Endothelial cell of umbilical vein (primary cell): ENCODE results near the gene REEP3. TPM values are rescaled to one million over a fixed set of nuclear protein-coding genes. Genes with fewer than 3 reads are reported as not detected.
"Not testable (repeated sequence)": the region's sequence is repeated elsewhere in the genome, so short reads cannot be mapped to it uniquely, and the experiment has no call there.

Source experiments
- BruUV-seq: library from RNA; stranded (reverse); fragments of 400-500 nt; replicated peaks from 2 replicates; lab custom pipeline; 2021; lab: Mats Ljungman, UMichigan
- CTCF ChIA-PET: fragments of 300-600, 350-600 bp; sonication (Branson Sonifier 250); formaldehyde crosslinking; loops from one replicate; lab custom pipeline; 2021; ENCODE audit warnings: antibody characterized with exemption, inconsistent platforms; lab: Charles Lee
- POLR2A ChIA-PET: fragments of 300-600, 350-600 bp; sonication (Branson Sonifier 250); formaldehyde crosslinking; loops from one replicate; lab custom pipeline; 2021; ENCODE audit warnings: antibody characterized with exemption, inconsistent platforms; lab: Charles Lee
- DNase-seq: peaks from one replicate; pipeline ENCODE4 v3.0.0-alpha.2; 2011; ENCODE audit warnings: low read depth, low spot score
- FAIRE-seq: peaks from 2 replicates; lab custom pipeline; 2011; peaks lifted over from hg19 to GRCh38; lab: Jason Lieb, UNC
- H2AFZ ChIP-seq: 2 replicates; pipeline ENCODE4 v1.6.0; 2012; ENCODE audit warnings: low read depth, low read length, control low read depth, inconsistent platforms
- H3K27ac ChIP-seq: 2 replicates; pipeline ENCODE4 v1.5.1; 2011; ENCODE audit warnings: low read depth, mild to moderate bottlenecking, control low read depth, low read length, moderate library complexity; ENCODE audit not compliant: insufficient read depth
- H3K27me3 ChIP-seq, 2 experiments: 2 replicates each; pipeline versions ENCODE4 v1.6.0 to v1.6.1; 2011; ENCODE audit warnings: low read length in 2 of 2, mixed read lengths in 1 of 2; ENCODE audit not compliant: control insufficient read depth in 2 of 2, insufficient read depth in 2 of 2
- H3K36me3 ChIP-seq, 2 experiments: 2 replicates in 1 of 2; 3 replicates in 1 of 2; pipeline ENCODE4 v1.5.1; 2011; ENCODE audit warnings: low read length in 2 of 2, mild to moderate bottlenecking in 1 of 2, moderate library complexity in 1 of 2; ENCODE audit not compliant: control insufficient read depth in 2 of 2, insufficient read depth in 2 of 2; ENCODE audit errors: extremely low read depth in 1 of 2
- H3K4me1 ChIP-seq: 3 replicates; pipeline ENCODE4 v1.5.1; 2011; ENCODE audit warnings: mild to moderate bottlenecking, low read length; ENCODE audit not compliant: control insufficient read depth, insufficient read depth; ENCODE audit errors: extremely low read depth
- H3K4me2 ChIP-seq: 2 replicates; pipeline ENCODE4 v1.6.1; 2011; ENCODE audit warnings: low read length, control low read depth, mixed read lengths; ENCODE audit not compliant: insufficient read depth
- H3K4me3 ChIP-seq, 3 experiments: fragments of 200-600 bp in 1 of 3; sonication (generic), shearing (Covaris generic) in 1 of 3; replicated peaks in 1 of 3; 2 replicates each; pipeline ENCODE4 v1.5.1; 2011 to 2016; ENCODE audit warnings: control low read depth in 3 of 3, low read length in 3 of 3, mild to moderate bottlenecking in 2 of 3, inconsistent platforms in 1 of 3, low read depth in 1 of 3, moderate library complexity in 1 of 3; ENCODE audit not compliant: insufficient read depth in 1 of 3
- H3K79me2 ChIP-seq: 2 replicates; pipeline ENCODE4 v1.6.0; 2012; ENCODE audit warnings: low read length, inconsistent platforms; ENCODE audit not compliant: control insufficient read depth, insufficient read depth
- H3K9ac ChIP-seq: replicated peaks from 2 replicates; pipeline ENCODE3; 2011; ENCODE audit warnings: low read length, control low read depth; ENCODE audit not compliant: insufficient read depth; ENCODE audit errors: extremely low read depth
- H3K9me1 ChIP-seq: replicated peaks from 3 replicates; pipeline ENCODE4 v1.6.0; 2011; ENCODE audit warnings: mild to moderate bottlenecking, low read length; ENCODE audit not compliant: control insufficient read depth, insufficient read depth; ENCODE audit errors: extremely low read depth
- H3K9me3 ChIP-seq: replicated peaks from 2 replicates; pipeline ENCODE4 v1.5.1; 2012; ENCODE audit warnings: low read length, inconsistent platforms; ENCODE audit not compliant: control insufficient read depth, insufficient read depth
- H4K20me1 ChIP-seq: replicated peaks from 2 replicates; pipeline ENCODE3; 2011; ENCODE audit warnings: mild to moderate bottlenecking, low read length; ENCODE audit not compliant: control insufficient read depth, insufficient read depth; ENCODE audit errors: extremely low read depth
- EZH2 ChIP-seq: IDR thresholded peaks from 2 replicates; pipeline ENCODE4 v1.6.1; 2012; ENCODE audit warnings: borderline replicate concordance, low read depth, mild to moderate bottlenecking, moderate library complexity, low read length, inconsistent platforms; ENCODE audit not compliant: severe bottlenecking
- FOS ChIP-seq: IDR thresholded peaks from 2 replicates; pipeline ENCODE4 v1.6.1; 2011; ENCODE audit warnings: mild to moderate bottlenecking, low read length, moderate library complexity, borderline replicate concordance; ENCODE audit not compliant: insufficient read depth
- GATA2 ChIP-seq: IDR thresholded peaks from 2 replicates; pipeline ENCODE4 v1.7.0; 2011; ENCODE audit warnings: low read depth, mild to moderate bottlenecking, moderate library complexity, mixed read lengths, low read length; ENCODE audit not compliant: insufficient read length, insufficient read depth
- JUN ChIP-seq: IDR thresholded peaks from 2 replicates; pipeline ENCODE4 v1.6.1; 2011; ENCODE audit warnings: borderline replicate concordance, low read depth; ENCODE audit not compliant: insufficient read length, insufficient read depth
- MYC ChIP-seq: IDR thresholded peaks from one replicate; pipeline ENCODE4 v1.6.1; 2011; ENCODE audit warnings: mild to moderate bottlenecking, low read depth, low read length
- POLR2A ChIP-seq: IDR thresholded peaks from 2 replicates; pipeline ENCODE4 v1.6.1; 2012; ENCODE audit warnings: low read depth, mild to moderate bottlenecking, control low read depth, low read length
- POLR2AphosphoS5 ChIP-seq: IDR thresholded peaks from 2 replicates; pipeline ENCODE4 v1.6.1; 2012; ENCODE audit warnings: low read depth, mild to moderate bottlenecking, control low read depth, low read length, moderate library complexity; ENCODE audit not compliant: insufficient read depth
- dilution Hi-C: fragments of 300-500 bp; cut with MboI; formaldehyde crosslinking; loops from one replicate; pipeline ENCODE4 v1.15.0; 2019; ENCODE audit warnings: low sequenced_read_pairs; ENCODE audit not compliant: extremely low pct_ligation_motif_present
- intact Hi-C: fragments of 100-400 bp; cut with micrococcal nuclease; formaldehyde crosslinking; loops from one replicate; pipeline ENCODE4 v1.10.0; 2022
- polyA plus RNA-seq, 4 experiments: library from polyadenylated mRNA; depleted of rRNA in 3 of 4; stranded (reverse) in 3 of 4; unstranded in 1 of 4; fragments of >200 nt; gene quantifications; 2 replicates each; pipeline versions ENCODE4 v1.2.1 to v1.2.3, GENCODE V29; 2011 to 2012; ENCODE audit warnings: missing spikeins in 1 of 4
- total RNA-seq: library from RNA; stranded (reverse); gene quantifications from 2 replicates; pipeline ENCODE4 v1.2.3, GENCODE V29; 2021
- TF ChIP-seq, protein P1 (sequence below): IDR thresholded peaks from 2 replicates; pipeline ENCODE4 v1.6.1; 2011; ENCODE audit not compliant: insufficient read depth, insufficient read length
- TF ChIP-seq, protein P2 (sequence below), 2 donors: IDR thresholded peaks; 1 replicate in 1 of 2; 2 replicates in 1 of 2; pipeline ENCODE4 v1.5.1; 2011; ENCODE audit warnings: low read length in 2 of 2, mild to moderate bottlenecking in 2 of 2, moderate library complexity in 2 of 2, control low read depth in 1 of 2, inconsistent platforms in 1 of 2, low read depth in 1 of 2; ENCODE audit not compliant: insufficient read depth in 1 of 2; ENCODE audit errors: extremely low read depth in 1 of 2

REEP3 gene
- total and polyA plus RNA-seq, 2 donors (not counting 3 experiments of a cell fraction or from before 2014, with no cell fraction given): 12.3 to 48.3 TPM

DNA sequence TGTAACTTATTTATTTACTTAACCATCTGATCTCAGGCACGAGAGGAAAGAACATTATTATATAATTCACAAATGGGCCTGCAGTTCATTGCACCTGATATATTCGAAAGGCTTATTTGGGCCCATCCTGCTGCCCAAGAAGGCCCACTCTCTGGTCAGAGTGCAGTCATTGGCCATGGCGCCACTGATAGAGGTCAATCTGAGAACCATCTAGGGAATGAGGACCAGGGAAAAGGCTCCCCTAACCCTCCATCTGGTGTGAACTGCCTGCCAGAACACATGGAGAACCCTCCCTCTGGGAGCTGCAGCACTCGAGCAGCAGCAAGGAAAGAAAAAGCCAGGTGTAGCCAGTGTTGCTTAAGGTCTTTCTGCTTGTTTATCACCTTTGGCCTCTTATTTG is 136.6 kb downstream of the REEP3 start:
- Histone ChIP-seq H3K9ac (no peak overlapping the region), H3K9me1 (no peaks in the 10 kb centered on the region), H4K20me1 (no peaks in the 10 kb centered on the region), H3K79me2 (no peaks in the 10 kb centered on the region), H3K4me1 (no peaks in the 10 kb centered on the region), H3K36me3 (no peaks in the 10 kb centered on the region), H3K4me2 (no peak overlapping the region), H3K27ac (no peak overlapping the region), H2AFZ (no peak overlapping the region), H3K27me3 (no peaks in the 10 kb centered on the region), H3K9me3 (no peaks in the 10 kb centered on the region), H3K4me3 (no peak overlapping the region)
- CTCF ChIA-PET: interaction anchor here (2.0 kb wide), 1 partner anchor 62 kb away, joined by 7 read pairs; no protein-coding TSS in a partner anchor
- intact Hi-C loops (no loop called here), dilution Hi-C loops (no loop called here)
- BruUV-seq: no TSS peak
- no peak for FAIRE-seq
- POLR2A ChIA-PET: no interaction called here
- DNase-seq: no peak
- TF ChIP-seq, protein P1, sequence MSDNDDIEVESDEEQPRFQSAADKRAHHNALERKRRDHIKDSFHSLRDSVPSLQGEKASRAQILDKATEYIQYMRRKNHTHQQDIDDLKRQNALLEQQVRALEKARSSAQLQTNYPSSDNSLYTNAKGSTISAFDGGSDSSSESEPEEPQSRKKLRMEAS: no peak
- TF ChIP-seq POLR2AphosphoS5: no peak
- TF ChIP-seq JUN: no peak
- TF ChIP-seq, protein P2, sequence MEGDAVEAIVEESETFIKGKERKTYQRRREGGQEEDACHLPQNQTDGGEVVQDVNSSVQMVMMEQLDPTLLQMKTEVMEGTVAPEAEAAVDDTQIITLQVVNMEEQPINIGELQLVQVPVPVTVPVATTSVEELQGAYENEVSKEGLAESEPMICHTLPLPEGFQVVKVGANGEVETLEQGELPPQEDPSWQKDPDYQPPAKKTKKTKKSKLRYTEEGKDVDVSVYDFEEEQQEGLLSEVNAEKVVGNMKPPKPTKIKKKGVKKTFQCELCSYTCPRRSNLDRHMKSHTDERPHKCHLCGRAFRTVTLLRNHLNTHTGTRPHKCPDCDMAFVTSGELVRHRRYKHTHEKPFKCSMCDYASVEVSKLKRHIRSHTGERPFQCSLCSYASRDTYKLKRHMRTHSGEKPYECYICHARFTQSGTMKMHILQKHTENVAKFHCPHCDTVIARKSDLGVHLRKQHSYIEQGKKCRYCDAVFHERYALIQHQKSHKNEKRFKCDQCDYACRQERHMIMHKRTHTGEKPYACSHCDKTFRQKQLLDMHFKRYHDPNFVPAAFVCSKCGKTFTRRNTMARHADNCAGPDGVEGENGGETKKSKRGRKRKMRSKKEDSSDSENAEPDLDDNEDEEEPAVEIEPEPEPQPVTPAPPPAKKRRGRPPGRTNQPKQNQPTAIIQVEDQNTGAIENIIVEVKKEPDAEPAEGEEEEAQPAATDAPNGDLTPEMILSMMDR (IDR thresholded peaks at IDR 0.05; ENCODE audit: extremely low read depth in 1 of 2, insufficient read depth in 1 of 2, low read depth in 1 of 2, low read length in 2 of 2): no peak
- TF ChIP-seq GATA2: no peak
- TF ChIP-seq MYC: no peak
- no peak for TF ChIP-seq POLR2A
- TF ChIP-seq EZH2: no peak
- no peak for TF ChIP-seq FOS

DNA sequence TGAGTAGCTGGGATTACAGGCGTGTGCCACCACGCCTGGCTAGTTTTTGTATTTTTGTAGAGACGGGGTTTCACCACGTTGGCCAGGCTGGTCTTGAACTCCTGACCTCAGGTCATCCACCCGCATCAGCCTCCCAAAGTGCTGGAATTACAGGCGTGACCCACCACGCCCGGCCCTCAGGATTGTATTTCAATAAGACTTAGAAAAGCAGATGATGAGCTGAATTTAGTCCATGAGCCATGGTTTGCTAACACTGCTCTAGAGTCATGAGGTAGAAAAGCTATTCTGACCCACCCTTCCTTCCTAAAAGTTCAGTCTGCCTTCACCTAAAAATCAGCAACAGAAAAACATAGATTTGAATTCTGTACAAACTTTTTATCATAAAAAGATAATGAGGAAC is 139.7 kb downstream of the REEP3 start:
- H3K4me3 ChIP-seq, dilution Hi-C loops, H2AFZ ChIP-seq, H3K27me3 ChIP-seq, H3K4me1 ChIP-seq, H4K20me1 ChIP-seq, DNase-seq, H3K9me1 ChIP-seq, POLR2A ChIA-PET, H3K27ac ChIP-seq, H3K36me3 ChIP-seq, H3K9me3 ChIP-seq, H3K79me2 ChIP-seq, H3K4me2 ChIP-seq, FAIRE-seq, BruUV-seq, H3K9ac ChIP-seq, intact Hi-C loops: not testable (repeated sequence)
- CTCF ChIA-PET: interaction anchor here (0.6 to 1.6 kb wide), 5 partner anchors 9 to 59 kb away, joined by 3 to 7 read pairs (median 3); no protein-coding TSS in a partner anchor
